Measurements from ENCODE around the gene GET4.

- TF ChIP-seq EZH2 (IDR thresholded peaks at IDR 0.05; ENCODE audit: borderline replicate concordance), result no peak
- TF ChIP-seq CTCF (IDR thresholded peaks at IDR 0.05; ENCODE audit: poor library complexity), result no peak
These were observed 6.1 kb downstream of the GET4 start for GRCh38 chr7:882336-883035.

Measured in hepatocyte (in vitro differentiated cells).